Retina (tissue), 1 donor: Measurements from ENCODE around the gene PDCD7.

Experiments used
- DNase-seq: peaks from one replicate; pipeline ENCODE4 v3.0.0-alpha.2; 2016

PDCD7 gene

DNA sequence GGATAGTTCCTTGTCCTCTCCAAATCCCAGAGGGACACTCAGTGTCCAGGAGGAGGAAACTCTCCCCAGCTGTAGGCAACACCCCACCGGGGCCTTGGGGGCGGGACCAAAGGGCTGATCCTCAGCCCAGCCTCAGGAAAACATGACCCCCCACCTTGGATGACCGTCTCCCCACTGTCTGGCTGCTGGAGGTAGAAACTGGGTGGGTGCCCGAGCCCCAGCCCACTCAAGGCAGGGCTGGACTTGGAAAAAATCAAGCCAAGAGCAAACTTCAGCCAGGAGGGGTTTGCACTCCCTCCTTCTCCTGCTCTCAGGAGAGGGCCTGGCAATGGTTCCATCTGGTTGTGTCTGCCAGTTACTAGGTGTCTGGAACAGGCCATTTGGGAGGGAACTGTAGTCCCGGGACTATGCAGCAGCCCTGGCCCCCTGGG is 62.2 kb downstream of the PDCD7 start:
- DNase-seq: no peak

DNA sequence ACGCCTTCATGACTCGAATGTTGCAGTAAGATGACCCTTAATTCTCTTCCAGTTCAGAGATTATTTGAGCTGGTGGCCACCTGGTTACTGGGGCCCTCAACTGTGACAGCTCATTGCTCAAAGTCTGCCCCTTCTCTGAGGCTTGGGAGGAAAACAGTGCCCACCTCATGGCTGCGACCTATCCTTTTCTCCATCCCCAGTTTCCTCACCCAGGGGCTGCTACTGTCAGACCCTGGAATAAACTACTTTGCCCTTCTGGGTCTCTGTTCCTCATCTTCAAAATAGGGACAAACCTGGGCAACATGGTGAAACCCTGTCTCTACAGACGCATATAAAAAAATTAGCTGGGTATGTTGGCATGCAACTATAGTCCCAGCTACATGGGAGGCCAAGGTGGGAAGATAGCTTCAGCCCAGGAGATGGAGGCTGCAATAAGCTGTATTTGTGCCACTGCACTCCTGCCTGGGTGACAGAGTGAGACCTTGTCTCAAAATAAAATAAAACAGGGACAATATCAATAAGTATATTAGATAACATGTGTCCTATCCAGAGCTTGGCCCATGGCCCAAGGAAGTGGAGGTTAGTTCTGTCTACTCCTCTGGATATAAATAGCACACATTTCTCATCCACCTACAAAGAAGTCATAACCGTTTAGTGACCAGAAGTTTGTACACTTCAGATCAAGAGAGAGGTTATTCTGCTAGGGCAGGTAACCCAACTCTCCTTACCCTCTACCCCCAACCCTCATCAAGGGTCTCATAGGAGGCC is 63.6 kb downstream of the PDCD7 start:
- no peak for DNase-seq

DNA sequence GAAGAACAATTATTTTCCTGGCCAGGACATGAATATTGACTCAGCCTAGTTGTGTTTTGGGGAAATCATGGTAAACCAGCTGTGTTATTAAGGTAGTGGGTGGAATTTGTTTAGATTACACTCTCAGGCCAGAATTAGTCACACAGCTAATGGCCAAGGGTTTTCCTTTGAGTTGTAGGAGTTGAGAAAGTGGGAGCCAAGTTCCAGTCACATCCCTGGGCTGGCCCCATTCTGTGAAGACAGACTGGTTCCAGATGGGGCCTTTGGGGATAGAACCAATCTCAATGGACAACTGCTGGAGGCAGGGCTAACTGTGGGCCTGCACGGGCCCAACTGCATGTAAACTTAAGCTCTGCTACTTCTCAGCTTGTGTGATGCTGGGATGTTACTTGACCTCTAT is 64.4 kb downstream of the PDCD7 start:
- DNase-seq: no peak

DNA sequence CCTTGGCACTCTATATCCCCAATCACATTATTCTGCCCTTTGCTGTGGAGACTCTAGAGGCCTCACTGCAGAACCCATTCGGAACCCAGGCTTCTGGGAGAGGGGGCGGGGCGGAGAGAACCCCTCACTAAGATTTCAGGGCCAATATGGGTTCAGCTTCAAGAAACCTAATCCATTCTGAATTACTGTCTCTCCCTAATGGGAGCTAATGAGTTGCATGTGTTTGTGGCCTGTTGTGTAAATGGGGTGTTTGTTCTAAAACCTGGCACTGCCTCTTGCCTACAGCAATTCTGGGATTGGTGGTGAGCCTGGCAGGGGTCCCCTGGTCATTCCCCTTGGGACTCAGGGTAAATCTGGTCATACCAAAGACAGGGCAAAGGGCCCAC is 65.2 kb downstream of the PDCD7 start:
- no peak for DNase-seq

DNA sequence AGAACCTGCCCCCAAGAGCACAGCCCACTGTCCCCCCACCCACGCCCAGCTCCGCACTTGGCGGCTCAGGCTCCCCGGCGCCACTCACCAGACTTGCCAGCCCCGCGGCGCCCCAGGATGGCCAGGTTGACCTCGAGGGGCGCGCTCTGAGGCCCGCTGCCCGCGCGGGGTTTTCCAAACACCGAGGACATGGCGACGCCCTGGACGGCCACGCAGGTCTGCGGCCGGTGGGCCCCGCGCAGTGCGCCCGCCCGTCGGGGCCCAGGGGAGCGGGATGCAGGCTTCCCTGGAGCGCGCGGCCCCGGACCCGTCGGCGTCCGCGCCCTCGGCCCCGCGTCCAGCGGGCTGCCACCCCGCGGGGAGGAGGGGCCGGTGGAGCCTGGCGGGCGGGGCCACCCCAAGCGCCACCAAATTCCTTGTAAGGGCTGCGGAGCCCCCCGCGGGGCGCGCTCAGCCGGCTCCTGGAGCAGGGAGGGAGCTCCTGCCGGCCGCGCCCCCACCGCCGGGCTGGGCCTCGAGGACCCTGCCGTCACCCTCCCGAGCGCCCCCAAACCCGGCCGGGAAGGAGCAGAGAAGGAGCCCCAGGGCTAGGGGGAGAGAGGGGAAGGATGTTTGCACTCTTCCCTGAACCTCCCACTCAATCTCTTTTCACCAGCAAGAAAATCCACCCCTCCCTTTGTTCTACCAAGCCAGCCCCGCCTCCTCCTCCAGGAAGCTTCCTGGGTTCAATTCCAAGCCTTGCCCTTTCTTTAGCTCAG is 65.8 kb downstream of the PDCD7 start, which contains the start of gene RASL12:
TSS of gene RASL12 (minus strand) at position 347 of the 758 bp plus-strand sequence. CDS start at position 191, 156 bp downstream.
- DNase-seq: no peak
